Nephron progenitor cell (in vitro differentiated cells): ENCODE measurements around the gene VRK2.

Experiments used
- DNase-seq: peaks from one replicate; pipeline ENCODE4 v3.0.0; 2021
- H3K27ac Mint-ChIP-seq: 2 replicates; pipeline ENCODE4 v1.8.0; 2021; ENCODE audit warnings: mild to moderate bottlenecking, moderate library complexity, mixed read lengths
- H3K27me3 Mint-ChIP-seq: 2 replicates; pipeline ENCODE4 v1.8.0; 2021; ENCODE audit warnings: mild to moderate bottlenecking, low read depth, mixed read lengths; ENCODE audit not compliant: poor library complexity
- H3K36me3 Mint-ChIP-seq: 2 replicates; pipeline ENCODE4 v1.8.0; 2021; ENCODE audit warnings: low read depth, mixed read lengths
- H3K4me1 Mint-ChIP-seq: 2 replicates; pipeline ENCODE4 v1.8.0; 2021; ENCODE audit warnings: mixed read lengths
- H3K4me3 Mint-ChIP-seq: 2 replicates; pipeline ENCODE4 v1.8.0; 2021; ENCODE audit warnings: mild to moderate bottlenecking, moderate library complexity, mixed read lengths
- H3K9me3 Mint-ChIP-seq: 2 replicates; pipeline ENCODE4 v1.8.0; 2021; ENCODE audit warnings: mild to moderate bottlenecking, moderate library complexity, mixed read lengths
- CTCF ChIP-seq: fragments of 200-600 bp; sonication (generic); IDR thresholded peaks from 2 replicates; pipeline ENCODE4 v1.5.0; 2021; ENCODE audit warnings: antibody characterized with exemption

VRK2 gene

GRCh38 chr2:58067001-58067400 is 20.4 kb downstream of the VRK2 start:
- no peak for TF ChIP-seq CTCF
- H3K9me3 Mint-ChIP-seq: no peaks in the 10 kb centered on the region
- no peak overlapping the region for H3K4me3 Mint-ChIP-seq
- H3K27ac Mint-ChIP-seq: no peak overlapping the region
- no peaks in the 10 kb centered on the region for H3K4me1 Mint-ChIP-seq
- H3K27me3 Mint-ChIP-seq: no peaks in the 10 kb centered on the region
- peaks cover 45% of the 10 kb centered on the region for H3K36me3 Mint-ChIP-seq
- no peak for DNase-seq

GRCh38 chr2:58070765-58071164 is 24.2 kb downstream of the VRK2 start:
- H3K36me3 Mint-ChIP-seq: peaks cover 56% of the 10 kb centered on the region
- no peaks in the 10 kb centered on the region for H3K4me1 Mint-ChIP-seq
- no peaks in the 10 kb centered on the region for H3K27me3 Mint-ChIP-seq
- no peak for TF ChIP-seq CTCF
- H3K4me3 Mint-ChIP-seq: no peak overlapping the region
- H3K27ac Mint-ChIP-seq: no peak overlapping the region
- no peak for DNase-seq
- H3K9me3 Mint-ChIP-seq: no peaks in the 10 kb centered on the region

- Mint-ChIP-seq H3K4me1 (no peaks in the 10 kb centered on the region), H3K27ac (no peak overlapping the region), H3K9me3 (no peaks in the 10 kb centered on the region), H3K27me3 (no peaks in the 10 kb centered on the region), H3K36me3 (peaks cover 56% of the 10 kb centered on the region), H3K4me3 (no peak overlapping the region)
- DNase-seq: no peak
- no peak for TF ChIP-seq CTCF
These were observed 25.5 kb downstream of the VRK2 start for GRCh38 chr2:58072102-58072501.

GRCh38 chr2:58073008-58073407 is 26.4 kb downstream of the VRK2 start:
- no peak for TF ChIP-seq CTCF
- no peaks in the 10 kb centered on the region for H3K9me3 Mint-ChIP-seq
- no peaks in the 10 kb centered on the region for H3K27me3 Mint-ChIP-seq
- H3K36me3 Mint-ChIP-seq: peaks cover 50% of the 10 kb centered on the region
- H3K4me1 Mint-ChIP-seq: no peaks in the 10 kb centered on the region
- H3K4me3 Mint-ChIP-seq: no peak overlapping the region
- H3K27ac Mint-ChIP-seq: no peak overlapping the region
- DNase-seq: no peak

GRCh38 chr2:58073751-58074150 is 27.1 kb downstream of the VRK2 start:
- Mint-ChIP-seq H3K4me3 (no peak overlapping the region), H3K4me1 (no peaks in the 10 kb centered on the region), H3K27me3 (no peaks in the 10 kb centered on the region), H3K36me3 (peaks cover 44% of the 10 kb centered on the region), H3K27ac (no peak overlapping the region), H3K9me3 (no peaks in the 10 kb centered on the region)
- TF ChIP-seq CTCF: no peak
- DNase-seq: no peak

- Mint-ChIP-seq H3K27ac (no peak overlapping the region), H3K4me3 (no peak overlapping the region), H3K36me3 (no peaks in the 10 kb centered on the region), H3K27me3 (no peaks in the 10 kb centered on the region), H3K9me3 (no peaks in the 10 kb centered on the region), H3K4me1 (no peaks in the 10 kb centered on the region)
- no peak for DNase-seq
- no peak for TF ChIP-seq CTCF
These were observed 34.4 kb downstream of the VRK2 start for GRCh38 chr2:58081000-58081399.
